PC-3 (cell line): ENCODE data around the gene OCA2. TPM values are rescaled to one million over a fixed set of nuclear protein-coding genes. Genes with fewer than 3 reads are reported as not detected.

Experiments
- ATAC-seq: fragments of 200-7000 bp; cut with Tn5 transposase; 2 replicates; pipeline ENCODE4 v1.9.1; 2020; ENCODE audit warnings: mild to moderate bottlenecking, moderate library complexity
- BruUV-seq: library from RNA; stranded (reverse); fragments of 400-500 nt; replicated peaks from 2 replicates; lab custom pipeline; 2021; lab: Mats Ljungman, UMichigan
- CTCF ChIA-PET: fragments of 300-600 bp; sonication (Branson Sonifier 250); formaldehyde crosslinking; loops from one replicate; lab custom pipeline; 2022; ENCODE audit warnings: antibody characterized with exemption; lab: Charles Lee
- POLR2A ChIA-PET: fragments of 300-600 bp; sonication (Branson Sonifier 250); formaldehyde crosslinking; loops from one replicate; lab custom pipeline; 2022; ENCODE audit warnings: antibody characterized with exemption; ENCODE audit not compliant: unreplicated experiment; lab: Charles Lee
- DNase-seq: peaks from one replicate; pipeline ENCODE4 v3.0.0-alpha.2; 2015
- H2AFZ ChIP-seq: fragments of 300-600 bp; sonication (generic); 2 replicates; pipeline ENCODE4 v1.6.0; 2016; ENCODE audit warnings: antibody characterized with exemption, low read length
- H3F3A ChIP-seq: fragments of 300-600 bp; sonication (generic); one replicate; pipeline ENCODE4 v1.6.0; 2017; ENCODE audit warnings: antibody characterized with exemption, low read length, control low read depth, mild to moderate bottlenecking; ENCODE audit not compliant: unreplicated experiment
- H3K27ac ChIP-seq: fragments of 300-600 bp; sonication (generic); 2 replicates; pipeline ENCODE4 v1.5.1; 2016; ENCODE audit warnings: mild to moderate bottlenecking, low read length
- H3K27me3 ChIP-seq: fragments of 300-600 bp; sonication (generic); 2 replicates; pipeline ENCODE4 v1.6.1; 2016; ENCODE audit warnings: low read length, mixed read lengths
- H3K36me3 ChIP-seq: fragments of 300-600 bp; sonication (generic); 2 replicates; pipeline ENCODE4 v1.6.1; 2016; ENCODE audit warnings: low read depth, mixed run types, low read length, mixed read lengths
- H3K4me1 ChIP-seq: fragments of 300-600 bp; sonication (generic); 2 replicates; pipeline ENCODE4 v1.5.1; 2016; ENCODE audit warnings: low read length; ENCODE audit not compliant: insufficient read depth
- H3K4me2 ChIP-seq: fragments of 300-600 bp; sonication (generic); 2 replicates; pipeline ENCODE4 v1.6.0; 2016; ENCODE audit warnings: low read length
- H3K4me3 ChIP-seq: fragments of 300-600 bp; sonication (generic); 2 replicates; pipeline ENCODE4 v1.5.1; 2016; ENCODE audit warnings: mild to moderate bottlenecking, low read length, mixed read lengths
- H3K79me2 ChIP-seq: fragments of 300-600 bp; sonication (generic); 2 replicates; pipeline ENCODE4 v1.6.1; 2017; ENCODE audit warnings: low read length, mixed read lengths
- H3K9ac ChIP-seq: fragments of 300-600 bp; sonication (generic); 2 replicates; pipeline ENCODE4 v1.6.0; 2016; ENCODE audit warnings: mild to moderate bottlenecking, low read length
- H3K9me2 ChIP-seq: fragments of 300-600 bp; sonication (generic); replicated peaks from 2 replicates; pipeline ENCODE4 v1.6.1; 2016; ENCODE audit warnings: mixed run types, low read length, mixed read lengths
- H3K9me3 ChIP-seq: fragments of 300-600 bp; sonication (generic); 2 replicates; pipeline ENCODE4 v1.6.1; 2016; ENCODE audit warnings: low read length, mixed read lengths
- H4K20me1 ChIP-seq: fragments of 300-600 bp; sonication (generic); 2 replicates; pipeline ENCODE4 v1.6.1; 2016; ENCODE audit warnings: low read length, mixed read lengths
- EZH2 ChIP-seq: fragments of 300-600 bp; sonication (generic); IDR thresholded peaks from one replicate; pipeline ENCODE4 v1.6.1; 2017; ENCODE audit warnings: antibody characterized with exemption, mild to moderate bottlenecking, low read length; ENCODE audit not compliant: unreplicated experiment
- EZH2phosphoT487 ChIP-seq: fragments of 300-600 bp; sonication (generic); IDR thresholded peaks from 2 replicates; pipeline ENCODE4 v1.6.1; 2018; ENCODE audit warnings: mild to moderate bottlenecking, antibody characterized with exemption, low read length, borderline replicate concordance
- intact Hi-C: fragments of 100-400 bp; cut with micrococcal nuclease; formaldehyde crosslinking; loops from 2 replicates; pipeline ENCODE4 v1.9.0; 2023
- total RNA-seq: library from RNA; depleted of rRNA; stranded (reverse); fragments of >200 nt; gene quantifications from 2 replicates; pipeline ENCODE4 v1.2.3, GENCODE V29; 2014
- TF ChIP-seq, protein P1 (sequence below): fragments of 300-600 bp; sonication (generic); conservative IDR thresholded peaks from 2 replicates; pipeline ENCODE4 v1.5.1; 2017; ENCODE audit warnings: antibody characterized with exemption, low read depth, mild to moderate bottlenecking, low read length

The OCA2 gene
- total RNA-seq, 1 experiment from 2014 or later = not detected

GRCh38 chr15:27741226-27741860 lies 357.8 kb downstream of the OCA2 start:
- Histone ChIP-seq H4K20me1 (no peaks in the 10 kb centered on the region), H3K4me2 (no peak overlapping the region), H3K4me1 (no peaks in the 10 kb centered on the region), H3K27me3 (no peaks in the 10 kb centered on the region), H3K9me3 (peaks cover 8% of the 10 kb centered on the region; the same call in 1 of the 2 replicates), H3K9me2 (no peaks in the 10 kb centered on the region), H3F3A (no peaks in the 10 kb centered on the region), H3K9ac (no peak overlapping the region), H2AFZ (no peak overlapping the region), H3K79me2 (no peaks in the 10 kb centered on the region), H3K36me3 (no peaks in the 10 kb centered on the region), H3K4me3 (no peak overlapping the region), H3K27ac (no peak overlapping the region)
- no peak for TF ChIP-seq EZH2phosphoT487
- TF ChIP-seq, protein P1, sequence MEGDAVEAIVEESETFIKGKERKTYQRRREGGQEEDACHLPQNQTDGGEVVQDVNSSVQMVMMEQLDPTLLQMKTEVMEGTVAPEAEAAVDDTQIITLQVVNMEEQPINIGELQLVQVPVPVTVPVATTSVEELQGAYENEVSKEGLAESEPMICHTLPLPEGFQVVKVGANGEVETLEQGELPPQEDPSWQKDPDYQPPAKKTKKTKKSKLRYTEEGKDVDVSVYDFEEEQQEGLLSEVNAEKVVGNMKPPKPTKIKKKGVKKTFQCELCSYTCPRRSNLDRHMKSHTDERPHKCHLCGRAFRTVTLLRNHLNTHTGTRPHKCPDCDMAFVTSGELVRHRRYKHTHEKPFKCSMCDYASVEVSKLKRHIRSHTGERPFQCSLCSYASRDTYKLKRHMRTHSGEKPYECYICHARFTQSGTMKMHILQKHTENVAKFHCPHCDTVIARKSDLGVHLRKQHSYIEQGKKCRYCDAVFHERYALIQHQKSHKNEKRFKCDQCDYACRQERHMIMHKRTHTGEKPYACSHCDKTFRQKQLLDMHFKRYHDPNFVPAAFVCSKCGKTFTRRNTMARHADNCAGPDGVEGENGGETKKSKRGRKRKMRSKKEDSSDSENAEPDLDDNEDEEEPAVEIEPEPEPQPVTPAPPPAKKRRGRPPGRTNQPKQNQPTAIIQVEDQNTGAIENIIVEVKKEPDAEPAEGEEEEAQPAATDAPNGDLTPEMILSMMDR = no peak
- no peak for TF ChIP-seq EZH2
- DNase-seq (no peak), ATAC-seq (no peak)
- ChIA-PET CTCF (no interaction called here), POLR2A (no interaction called here)
- BruUV-seq = no TSS peak
- intact Hi-C loops = no loop called here

GRCh38 chr15:27734785-27735495 lies 364.2 kb downstream of the OCA2 start:
- Histone ChIP-seq H3K9ac (no peak overlapping the region), H3K4me1 (no peaks in the 10 kb centered on the region), H3K9me3 (peaks cover 30% of the 10 kb centered on the region), H3K79me2 (no peaks in the 10 kb centered on the region), H2AFZ (no peak overlapping the region), H3F3A (no peaks in the 10 kb centered on the region), H3K27me3 (no peaks in the 10 kb centered on the region), H3K36me3 (no peaks in the 10 kb centered on the region), H3K27ac (no peak overlapping the region), H4K20me1 (no peaks in the 10 kb centered on the region), H3K4me2 (no peak overlapping the region), H3K4me3 (no peak overlapping the region), H3K9me2 (no peaks in the 10 kb centered on the region)
- no TSS peak for BruUV-seq
- ChIA-PET CTCF (no interaction called here), POLR2A (no interaction called here)
- no peak for DNase-seq
- no peak for ATAC-seq
- TF ChIP-seq, protein P1 = no peak
- TF ChIP-seq EZH2 = no peak
- no peak for TF ChIP-seq EZH2phosphoT487
- intact Hi-C loops = no loop called here

GRCh38 chr15:27731776-27732175 lies 367.3 kb downstream of the OCA2 start:
- Histone ChIP-seq H3K9me3 (peaks cover 29% of the 10 kb centered on the region), H3K4me1 (no peaks in the 10 kb centered on the region), H3K27ac (no peak overlapping the region), H3F3A (no peaks in the 10 kb centered on the region), H3K4me2 (no peak overlapping the region), H3K4me3 (no peak overlapping the region), H3K36me3 (no peaks in the 10 kb centered on the region), H3K9me2 (no peaks in the 10 kb centered on the region), H4K20me1 (no peaks in the 10 kb centered on the region), H3K9ac (no peak overlapping the region), H2AFZ (no peak overlapping the region), H3K79me2 (no peaks in the 10 kb centered on the region), H3K27me3 (no peaks in the 10 kb centered on the region)
- POLR2A ChIA-PET = no interaction called here
- TF ChIP-seq, protein P1 = no peak
- no peak for TF ChIP-seq EZH2phosphoT487
- TF ChIP-seq EZH2 = no peak
- CTCF ChIA-PET = no interaction called here
- BruUV-seq = no TSS peak
- intact Hi-C loops = no loop called here
- DNase-seq (no peak), ATAC-seq (no peak)
